ENCODE measurements around the gene TBCK.

TBCK gene

DNA sequence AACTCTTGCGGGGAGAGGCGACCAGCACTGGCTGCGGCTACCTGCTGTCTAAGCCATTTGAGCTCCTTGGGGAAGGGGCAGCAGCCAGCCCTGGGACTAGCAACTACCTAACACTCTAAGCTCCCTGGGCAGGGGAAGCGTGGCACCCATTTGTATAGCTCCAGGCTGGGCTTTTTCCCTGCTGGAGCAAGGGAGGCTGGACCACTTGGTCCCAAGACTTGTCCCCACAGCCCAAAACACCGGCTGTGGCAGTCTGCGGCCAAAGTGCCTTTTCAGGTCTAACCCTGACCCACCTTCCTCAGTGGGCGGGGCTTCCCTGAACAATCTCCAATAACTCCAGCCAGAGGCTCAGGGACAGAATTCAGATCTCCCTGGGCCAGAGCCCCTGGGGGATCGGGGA lies 232.9 kb downstream of the TBCK start:
- H3K9ac ChIP-seq (ENCODE audit: low read depth, low read length) = no peak overlapping the region
- no peaks in the 10 kb centered on the region for H3K36me3 ChIP-seq (ENCODE audit: control insufficient read depth, insufficient read depth, low read length)
- peaks cover 1% of the 10 kb centered on the region for H3K9me3 ChIP-seq (ENCODE audit: control insufficient read depth, insufficient read depth, low read length)
- no peak overlapping the region for H3K27ac ChIP-seq (ENCODE audit: low read depth, low read length)
- no peak overlapping the region for H3K4me3 ChIP-seq (ENCODE audit: low read depth, low read length)
- H3K4me1 ChIP-seq (ENCODE audit: control insufficient read depth, insufficient read depth, low read length) = no peaks in the 10 kb centered on the region
- H3K27me3 ChIP-seq (ENCODE audit: control insufficient read depth, insufficient read depth, low read length) = no peaks in the 10 kb centered on the region

DNA sequence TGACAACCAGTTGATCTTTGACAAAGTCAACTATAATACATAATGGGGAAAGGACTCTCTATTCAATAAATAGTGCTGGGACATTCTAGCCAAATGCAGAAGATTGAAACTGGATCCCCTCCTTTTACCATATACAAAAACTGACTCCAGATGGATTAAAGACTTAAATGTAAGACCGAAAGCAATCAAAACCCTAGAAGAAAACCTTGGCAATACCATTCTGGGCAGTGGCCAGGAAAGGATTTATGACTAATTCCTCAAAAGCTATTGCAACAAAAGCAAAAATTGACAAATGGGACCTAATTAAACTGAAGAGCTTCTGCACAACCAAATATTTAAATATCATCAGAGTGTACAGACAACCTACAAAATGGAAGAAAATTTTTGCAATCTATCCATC lies 235.6 kb downstream of the TBCK start:
- Histone ChIP-seq H3K4me3 (ENCODE audit: low read depth, low read length) (no peak overlapping the region), H3K9me3 (ENCODE audit: control insufficient read depth, insufficient read depth, low read length) (peaks cover 20% of the 10 kb centered on the region), H3K27ac (ENCODE audit: low read depth, low read length) (no peak overlapping the region), H3K27me3 (ENCODE audit: control insufficient read depth, insufficient read depth, low read length) (no peaks in the 10 kb centered on the region), H3K36me3 (ENCODE audit: control insufficient read depth, insufficient read depth, low read length) (no peaks in the 10 kb centered on the region), H3K9ac (ENCODE audit: low read depth, low read length) (no peak overlapping the region), H3K4me1 (ENCODE audit: control insufficient read depth, insufficient read depth, low read length) (no peaks in the 10 kb centered on the region)

DNA sequence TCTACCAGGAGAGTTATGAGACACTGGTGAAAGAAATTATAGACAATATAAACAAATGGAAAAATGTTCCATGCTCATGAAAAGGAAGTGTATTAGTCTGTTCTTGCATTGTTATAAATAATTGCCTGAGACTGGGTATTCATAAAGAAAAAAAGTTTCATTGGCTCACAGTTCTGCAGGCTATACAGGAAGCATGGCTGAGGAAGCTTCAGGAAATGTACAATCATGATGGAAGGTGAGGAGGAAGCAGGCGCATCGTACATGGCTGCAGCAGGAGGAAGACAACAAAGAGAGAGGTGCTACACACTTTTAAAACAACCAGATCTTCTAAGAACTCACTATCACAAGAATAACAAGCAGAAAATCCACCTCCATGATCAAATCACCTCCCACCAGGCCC lies 236.4 kb downstream of the TBCK start:
- H3K9ac ChIP-seq (ENCODE audit: low read depth, low read length) = no peak overlapping the region

DNA sequence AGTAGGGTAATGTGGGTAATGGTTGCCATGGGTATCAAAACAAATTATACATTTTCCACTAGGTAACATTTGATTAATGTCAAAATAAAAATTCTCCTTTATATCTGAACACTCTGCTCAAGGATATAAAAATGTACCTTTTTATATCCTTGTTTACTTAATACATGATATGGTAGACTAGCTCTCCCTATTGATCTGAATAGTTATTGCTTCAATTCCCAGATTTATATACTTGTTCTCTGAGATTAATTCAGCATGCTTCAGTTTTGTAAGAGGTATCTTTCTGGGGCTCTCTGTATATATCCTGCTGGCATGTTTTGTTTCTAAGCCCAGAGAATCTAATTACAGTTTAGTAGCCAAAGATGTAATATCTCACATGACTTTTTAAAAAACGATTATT lies 251.0 kb downstream of the TBCK start:
- Histone ChIP-seq H3K9ac (ENCODE audit: low read depth, low read length) (no peak overlapping the region), H3K4me1 (ENCODE audit: control insufficient read depth, insufficient read depth, low read length) (peaks cover 8% of the 10 kb centered on the region), H3K4me3 (ENCODE audit: low read depth, low read length) (no peak overlapping the region), H3K9me3 (ENCODE audit: control insufficient read depth, insufficient read depth, low read length) (no peaks in the 10 kb centered on the region), H3K27me3 (ENCODE audit: control insufficient read depth, insufficient read depth, low read length) (no peaks in the 10 kb centered on the region), H3K27ac (ENCODE audit: low read depth, low read length) (no peak overlapping the region), H3K36me3 (ENCODE audit: control insufficient read depth, insufficient read depth, low read length) (no peaks in the 10 kb centered on the region)

More for the DNA sequence above, 236.4 kb downstream of the TBCK start:
- no peaks in the 10 kb centered on the region for H3K27me3 ChIP-seq (ENCODE audit: control insufficient read depth, insufficient read depth, low read length)
- H3K4me3 ChIP-seq (ENCODE audit: low read depth, low read length) = no peak overlapping the region
- H3K9me3 ChIP-seq (ENCODE audit: control insufficient read depth, insufficient read depth, low read length) = peaks cover 23% of the 10 kb centered on the region
- H3K27ac ChIP-seq (ENCODE audit: low read depth, low read length) = no peak overlapping the region
- H3K4me1 ChIP-seq (ENCODE audit: control insufficient read depth, insufficient read depth, low read length) = no peaks in the 10 kb centered on the region
- H3K36me3 ChIP-seq (ENCODE audit: control insufficient read depth, insufficient read depth, low read length) = no peaks in the 10 kb centered on the region

DNA sequence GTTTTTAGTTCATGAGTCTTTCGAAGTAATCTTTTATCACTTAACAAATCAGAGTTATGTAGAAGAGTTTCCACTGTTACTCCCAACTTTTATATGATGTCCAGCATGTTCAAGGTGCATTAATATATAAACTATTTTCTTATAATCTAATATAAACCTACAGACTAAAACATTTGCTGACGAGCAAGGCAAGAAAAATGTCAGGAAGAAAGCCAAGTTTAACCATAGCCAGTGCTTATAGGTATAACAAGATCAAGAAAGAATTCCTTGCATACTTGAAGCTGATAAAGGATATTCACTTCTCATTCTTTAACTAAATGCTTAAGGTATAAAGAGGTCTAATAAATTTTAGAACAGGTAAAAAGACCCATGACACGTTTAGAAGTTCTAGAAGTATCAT lies 253.0 kb downstream of the TBCK start:
- Histone ChIP-seq H3K36me3 (ENCODE audit: control insufficient read depth, insufficient read depth, low read length) (no peaks in the 10 kb centered on the region), H3K4me1 (ENCODE audit: control insufficient read depth, insufficient read depth, low read length) (peaks cover 18% of the 10 kb centered on the region), H3K9me3 (ENCODE audit: control insufficient read depth, insufficient read depth, low read length) (no peaks in the 10 kb centered on the region), H3K27ac (ENCODE audit: low read depth, low read length) (no peak overlapping the region), H3K4me3 (ENCODE audit: low read depth, low read length) (no peak overlapping the region), H3K9ac (ENCODE audit: low read depth, low read length) (no peak overlapping the region), H3K27me3 (ENCODE audit: control insufficient read depth, insufficient read depth, low read length) (no peaks in the 10 kb centered on the region)

DNA sequence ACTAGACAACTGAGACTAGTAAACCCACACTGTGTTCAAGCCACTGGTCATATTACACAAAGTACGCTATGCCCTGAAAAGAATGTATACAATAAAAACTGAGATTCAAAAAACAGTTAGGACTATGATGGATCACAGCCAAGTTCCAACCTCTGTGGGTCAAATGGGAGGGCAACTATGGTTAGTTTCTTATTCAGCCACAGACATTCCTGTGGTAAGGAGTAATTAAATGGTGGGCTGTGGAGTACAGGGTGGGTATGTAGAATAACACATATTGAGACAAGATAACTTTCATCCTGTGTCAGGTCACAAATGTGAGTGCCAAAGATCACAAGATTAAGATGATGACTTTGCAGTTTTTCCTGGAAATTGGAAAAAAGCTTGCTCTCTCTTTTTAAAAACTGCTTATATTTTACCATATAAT lies 253.5 kb downstream of the TBCK start:
- Histone ChIP-seq H3K36me3 (ENCODE audit: control insufficient read depth, insufficient read depth, low read length) (no peaks in the 10 kb centered on the region), H3K27ac (ENCODE audit: low read depth, low read length) (no peak overlapping the region), H3K4me1 (ENCODE audit: control insufficient read depth, insufficient read depth, low read length) (peaks cover 23% of the 10 kb centered on the region)

DNA sequence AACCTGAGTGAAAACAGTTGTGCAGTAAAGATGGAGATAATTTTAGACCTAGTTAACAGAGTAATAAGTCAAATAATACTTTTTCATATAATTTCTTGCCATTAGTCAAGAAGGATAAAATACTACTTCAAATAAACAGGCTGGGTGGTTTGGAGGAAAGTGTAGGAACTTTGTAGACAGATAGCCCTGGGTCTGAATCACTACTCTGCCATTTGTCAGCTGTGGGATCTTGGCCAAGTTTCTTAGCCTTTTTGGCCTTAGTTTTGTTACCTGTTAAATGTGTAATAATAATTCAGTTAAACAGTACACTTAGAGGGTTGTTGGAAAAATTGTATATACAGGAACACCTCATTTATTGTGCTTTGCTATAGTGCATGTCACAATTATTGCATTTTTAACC lies 257.1 kb downstream of the TBCK start:
- H3K4me1 ChIP-seq (ENCODE audit: control insufficient read depth, insufficient read depth, low read length) = peaks cover 34% of the 10 kb centered on the region
- no peak overlapping the region for H3K27ac ChIP-seq (ENCODE audit: low read depth, low read length)
- no peak overlapping the region for H3K9ac ChIP-seq (ENCODE audit: low read depth, low read length)
- H3K27me3 ChIP-seq (ENCODE audit: control insufficient read depth, insufficient read depth, low read length) = no peaks in the 10 kb centered on the region
- H3K9me3 ChIP-seq (ENCODE audit: control insufficient read depth, insufficient read depth, low read length) = no peaks in the 10 kb centered on the region
- H3K4me3 ChIP-seq (ENCODE audit: low read depth, low read length) = no peak overlapping the region
- H3K36me3 ChIP-seq (ENCODE audit: control insufficient read depth, insufficient read depth, low read length) = no peaks in the 10 kb centered on the region

More for the DNA sequence above, 253.5 kb downstream of the TBCK start:
- Histone ChIP-seq H3K4me3 (ENCODE audit: low read depth, low read length) (no peak overlapping the region), H3K9me3 (ENCODE audit: control insufficient read depth, insufficient read depth, low read length) (no peaks in the 10 kb centered on the region), H3K27me3 (ENCODE audit: control insufficient read depth, insufficient read depth, low read length) (no peaks in the 10 kb centered on the region), H3K9ac (ENCODE audit: low read depth, low read length) (no peak overlapping the region)

DNA sequence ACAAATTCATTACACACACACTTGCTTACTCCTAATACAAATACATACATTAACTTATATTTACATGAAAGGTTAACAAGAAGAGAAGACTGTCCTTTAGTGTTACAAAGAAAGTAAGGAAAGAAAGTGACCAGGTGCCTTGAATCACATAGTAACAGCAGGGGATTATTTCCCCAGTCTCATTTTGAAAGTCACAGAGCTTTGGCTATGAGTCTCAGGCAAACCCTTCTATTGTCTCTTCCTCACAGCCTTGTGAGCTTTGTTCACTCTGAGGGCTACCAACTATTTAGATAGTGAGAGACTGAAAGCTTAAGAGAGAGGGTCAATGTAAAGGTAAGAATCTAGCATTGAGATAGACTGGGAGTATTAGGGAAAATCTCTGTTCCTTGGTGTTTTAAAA lies 259.1 kb downstream of the TBCK start:
- Histone ChIP-seq H3K4me1 (ENCODE audit: control insufficient read depth, insufficient read depth, low read length) (peaks cover 32% of the 10 kb centered on the region), H3K36me3 (ENCODE audit: control insufficient read depth, insufficient read depth, low read length) (no peaks in the 10 kb centered on the region), H3K9ac (ENCODE audit: low read depth, low read length) (no peak overlapping the region), H3K27ac (ENCODE audit: low read depth, low read length) (peak overlapping the region; percentile 70), H3K27me3 (ENCODE audit: control insufficient read depth, insufficient read depth, low read length) (no peaks in the 10 kb centered on the region), H3K9me3 (ENCODE audit: control insufficient read depth, insufficient read depth, low read length) (no peaks in the 10 kb centered on the region), H3K4me3 (ENCODE audit: low read depth, low read length) (no peak overlapping the region)

DNA sequence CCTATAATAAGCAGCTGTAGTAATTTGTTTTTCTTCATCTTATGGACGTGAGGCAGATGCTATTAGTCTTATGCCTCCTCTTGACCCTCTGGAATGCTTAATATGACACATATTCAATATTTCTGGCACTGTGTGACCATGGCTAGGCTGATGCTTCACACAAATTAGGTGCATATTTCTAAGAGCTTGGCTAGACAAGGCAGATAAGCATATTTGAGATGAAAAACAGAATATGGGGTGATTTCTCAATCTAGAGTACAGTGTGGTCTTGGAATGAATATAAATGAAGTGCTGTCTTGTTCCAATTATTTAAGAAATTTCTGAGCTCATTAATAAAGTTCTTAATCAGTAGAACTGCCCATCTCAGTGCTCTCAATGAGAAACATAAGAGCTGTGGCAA lies 264.5 kb downstream of the TBCK start:
- H3K9ac ChIP-seq (ENCODE audit: low read depth, low read length) = no peak overlapping the region
- no peak overlapping the region for H3K27ac ChIP-seq (ENCODE audit: low read depth, low read length)
- no peak overlapping the region for H3K4me3 ChIP-seq (ENCODE audit: low read depth, low read length)
- no peaks in the 10 kb centered on the region for H3K36me3 ChIP-seq (ENCODE audit: control insufficient read depth, insufficient read depth, low read length)
- H3K27me3 ChIP-seq (ENCODE audit: control insufficient read depth, insufficient read depth, low read length) = no peaks in the 10 kb centered on the region
- no peaks in the 10 kb centered on the region for H3K9me3 ChIP-seq (ENCODE audit: control insufficient read depth, insufficient read depth, low read length)
- peaks cover 11% of the 10 kb centered on the region for H3K4me1 ChIP-seq (ENCODE audit: control insufficient read depth, insufficient read depth, low read length)

DNA sequence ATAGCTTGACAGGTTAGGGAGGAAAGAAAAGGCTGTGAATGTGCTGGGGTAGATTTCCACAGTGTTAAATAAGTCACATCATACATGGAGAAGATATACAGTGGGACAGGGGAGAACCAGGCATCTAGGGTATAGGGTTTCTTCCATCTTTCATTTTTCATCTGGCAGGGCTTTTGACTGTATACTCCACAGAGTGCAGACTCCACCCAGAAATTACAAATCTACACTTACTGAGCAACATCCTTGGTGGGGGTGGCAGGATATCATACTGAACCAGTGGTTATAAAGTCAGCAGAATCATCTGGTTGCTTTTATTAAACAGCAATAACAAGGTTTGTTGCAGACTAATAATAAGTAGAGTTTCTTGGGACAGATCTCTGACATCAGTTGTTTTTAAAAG lies 266.5 kb downstream of the TBCK start:
- no peak overlapping the region for H3K27ac ChIP-seq (ENCODE audit: low read depth, low read length)
- H3K9ac ChIP-seq (ENCODE audit: low read depth, low read length) = no peak overlapping the region
- peaks cover 8% of the 10 kb centered on the region; the same call in 1 of the 2 replicates for H3K4me1 ChIP-seq (ENCODE audit: control insufficient read depth, insufficient read depth, low read length)
- no peak overlapping the region for H3K4me3 ChIP-seq (ENCODE audit: low read depth, low read length)
- 0 out of 2 replicates have a peak, but pooled peaks cover 2% of the 10 kb centered on the region for H3K36me3 ChIP-seq (ENCODE audit: control insufficient read depth, insufficient read depth, low read length)
- H3K9me3 ChIP-seq (ENCODE audit: control insufficient read depth, insufficient read depth, low read length) = no peaks in the 10 kb centered on the region
- H3K27me3 ChIP-seq (ENCODE audit: control insufficient read depth, insufficient read depth, low read length) = no peaks in the 10 kb centered on the region

DNA sequence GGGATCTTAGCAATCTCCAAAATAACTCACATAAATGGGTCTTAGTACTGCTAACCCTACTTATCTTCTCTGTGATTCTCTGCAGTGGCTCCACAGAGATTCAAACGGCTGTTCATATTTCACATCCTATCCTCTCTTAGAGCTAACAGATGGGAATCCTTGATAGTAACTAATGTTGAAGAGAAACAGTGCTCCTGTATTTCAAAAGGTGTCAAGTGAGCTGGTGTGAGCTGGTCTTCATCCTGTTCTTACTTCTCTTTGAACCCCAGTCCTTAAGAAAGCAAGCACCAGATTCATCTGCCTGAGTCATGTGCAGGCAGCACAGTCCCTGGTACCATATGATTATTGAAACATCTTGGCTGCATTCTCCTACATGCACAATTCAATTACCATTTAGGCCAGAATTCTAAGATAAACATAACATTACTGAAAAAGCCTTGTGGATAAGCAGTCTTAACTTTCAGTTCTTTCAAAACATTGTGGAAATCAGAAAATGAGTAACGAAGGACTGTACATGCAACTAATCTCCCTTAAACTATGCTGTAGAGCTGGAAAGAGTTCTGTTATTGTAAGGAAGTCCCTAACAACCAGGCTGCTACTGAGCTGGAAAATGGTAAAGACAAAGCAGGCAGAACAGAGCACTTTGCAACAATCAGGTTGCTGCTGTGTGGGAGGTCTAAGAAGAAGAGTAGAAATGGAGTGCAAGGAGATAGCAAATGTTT lies 267.6 kb downstream of the TBCK start:
- Histone ChIP-seq H3K27ac (ENCODE audit: low read depth, low read length) (no peak overlapping the region), H3K9ac (ENCODE audit: low read depth, low read length) (no peak overlapping the region), H3K36me3 (ENCODE audit: control insufficient read depth, insufficient read depth, low read length) (0 out of 2 replicates have a peak, but pooled peaks cover 2% of the 10 kb centered on the region), H3K4me1 (ENCODE audit: control insufficient read depth, insufficient read depth, low read length) (peaks cover 8% of the 10 kb centered on the region; the same call in 1 of the 2 replicates), H3K4me3 (ENCODE audit: low read depth, low read length) (no peak overlapping the region), H3K9me3 (ENCODE audit: control insufficient read depth, insufficient read depth, low read length) (no peaks in the 10 kb centered on the region), H3K27me3 (ENCODE audit: control insufficient read depth, insufficient read depth, low read length) (no peaks in the 10 kb centered on the region)
